Measurements from ENCODE around the gene TXN2. TPM values are rescaled to one million over a fixed set of nuclear protein-coding genes. Genes with fewer than 3 reads are reported as not detected.
A peak's percentile ranks its signal among the peaks of the same experiment; 100 is the strongest.

The TXN2 gene
- total RNA-seq (2021; ENCODE audit: unreplicated experiment), result 87.0 TPM
- polyA plus RNA-seq (2012), result 104 and 117 TPM in 2 replicates
- percentile 70 among the genes with signal in this experiment for Bru-seq, nascent RNA
- BruChase-seq, experiment 1, labeled RNA remaining after a 6-hour chase, result percentile 81 among the genes with signal in this experiment
- percentile 71 among the genes with signal in this experiment for BruChase-seq, experiment 2, labeled RNA remaining after a 2-hour chase
- long read RNA-seq, transcript TXN2-201 (4 exons, 1,736 nt), result major isoform, 128 of 209 reads
- long read RNA-seq, transcript TXN2-204 (4 exons, 1,280 nt), result minor isoform, 6 of 209 reads
- long read RNA-seq, partial matches to known transcripts, result 53 of 209 reads
- long read RNA-seq, other reads (novel, unspliced or antisense), result 19 of 209 reads

GRCh38 chr22:36481393-36482168 lies at the start of gene TXN2:
Gene TXN2, minus strand, starts transcription at chr22:36481640. Its CDS starts 803 bp downstream, at chr22:36480837.
- no TSS peak for BruUV-seq (replicated peaks)
- peak within 1 kb of the TSS; percentile 84 to 99 for H3K4me3 ChIP-seq (replicated peaks in 1 of 2; ENCODE audit: low read depth in 1 of 2, low read length in 2 of 2)
- intact Hi-C loops (cut with micrococcal nuclease), result loop anchor here (1.0 kb wide), 1 partner anchor 242 kb away; the partner anchor contains the start of gene APOL2
- peak within 1 kb of the TSS; percentile 99 for H3K27ac ChIP-seq (ENCODE audit: low read depth, low read length)
- CTCF ChIA-PET, result interaction anchor here (0.6 to 1.4 kb wide), 5 partner anchors 10 to 244 kb away, joined by 3 to 6 read pairs (median 4); no protein-coding TSS in a partner anchor
- peaks cover 6 to 13% of the 10 kb centered on the region in 2 experiments for H3K4me1 ChIP-seq (ENCODE audit: control insufficient read depth in 1 of 2, insufficient read depth in 2 of 2, low read length in 2 of 2)
- POLR2A ChIA-PET, result interaction anchor here (0.6 to 2.0 kb wide), 17 partner anchors 11 to 851 kb away, joined by 3 to 9 read pairs (median 3); partner anchors contain the start of genes FOXRED2, IFT27 and MYH9
- H4K20me1 ChIP-seq (ENCODE audit: insufficient read depth), result no peaks in the 10 kb centered on the region
- no peaks in the 10 kb centered on the region for H3K9me2 ChIP-seq (ENCODE audit: insufficient read depth)
- no peaks in the 10 kb centered on the region for H3K27me3 ChIP-seq (ENCODE audit: insufficient read depth, low read length)
- peak within 1 kb of the TSS; percentile 93 for H3K9ac ChIP-seq (ENCODE audit: low read length)
- peaks cover 8 to 15% of the 10 kb centered on the region in 2 experiments; a peak in 3 of 4 replicates for H3K36me3 ChIP-seq (ENCODE audit: control insufficient read depth in 1 of 2, insufficient read depth in 2 of 2, low read length in 2 of 2)
- H3K79me2 ChIP-seq (ENCODE audit: insufficient read depth, low read length), result peaks cover 21% of the 10 kb centered on the region
- no peaks in the 10 kb centered on the region; a peak in 1 of 4 replicates for H3K9me3 ChIP-seq (ENCODE audit: control insufficient read depth in 1 of 2, insufficient read depth in 1 of 2, low read depth in 1 of 2, low read length in 2 of 2)
- H2AFZ ChIP-seq (ENCODE audit: low read depth, low read length, poor library complexity, severe bottlenecking), result no peak within 1 kb of the TSS
- RAD21 ChIA-PET (ENCODE audit: low non-redundant PET in 1 of 2, low total read pairs in 2 of 2, uncharacterized antibody in 2 of 2, unreplicated experiment in 2 of 2), result interaction anchor here in 1 of 2 experiments (0.7 kb wide), 1 partner anchor 488 kb away, joined by 10 read pairs; no protein-coding TSS in a partner anchor
- H3K4me2 ChIP-seq (ENCODE audit: low read length), result peak within 1 kb of the TSS; percentile 96
- peak; percentile 89 for DNase-seq (ENCODE audit: low read depth, low spot score)
- peak; percentile 93 for ATAC-seq
- TF ChIP-seq RAD21 (IDR thresholded peaks at IDR 0.05; ENCODE audit: low read depth) (no peak), SRF (IDR thresholded peaks at IDR 0.05; ENCODE audit: low read depth) (peak; percentile 11; the same call in 1 of the 2 replicates), YY1 (IDR thresholded peaks at IDR 0.05; ENCODE audit: extremely low read depth, insufficient replicate concordance, low read depth, low read length) (no peak), ELF1 (IDR thresholded peaks at IDR 0.05; ENCODE audit: borderline replicate concordance, low read depth) (peak; percentile 70; the same call in 1 of the 2 replicates), CTCF (IDR thresholded peaks at IDR 0.05 in 2 of 3, conservative IDR thresholded peaks at IDR 0.05 in 1 of 3; ENCODE audit: borderline replicate concordance in 1 of 3, insufficient read depth in 1 of 3, low read depth in 2 of 3, low read length in 2 of 3) (no peak), SP1 (IDR thresholded peaks at IDR 0.05; ENCODE audit: low read depth) (peak; percentile 55), SIN3A (IDR thresholded peaks at IDR 0.05; ENCODE audit: low read depth) (peak; percentile 81), TCF7L2 (IDR thresholded peaks at IDR 0.05; ENCODE audit: borderline replicate concordance, extremely low read depth, insufficient read depth, insufficient read length) (no peak), EZH2 (IDR thresholded peaks at IDR 0.05) (no peak), FOSL1 (IDR thresholded peaks at IDR 0.05; ENCODE audit: low read depth) (no peak), POLR2AphosphoS5 (IDR thresholded peaks at IDR 0.05; ENCODE audit: low read depth, low read length) (peak; percentile 89), CBX3 (IDR thresholded peaks at IDR 0.05; ENCODE audit: low read depth) (no peak), EGR1 (IDR thresholded peaks at IDR 0.05; ENCODE audit: low read depth) (peak; percentile 54; the same call in 1 of the 2 replicates), POLR2A (IDR thresholded peaks at IDR 0.05; ENCODE audit: borderline replicate concordance, extremely low read depth, insufficient read depth, insufficient read length) (peak; percentile 58), ZNF274 (IDR thresholded peaks at IDR 0.05; ENCODE audit: low read depth, low read length) (no peak), JUND (IDR thresholded peaks at IDR 0.05) (no peak), ZFX (IDR thresholded peaks at IDR 0.05) (no peak), EZH2phosphoT487 (IDR thresholded peaks at IDR 0.05; ENCODE audit: borderline replicate concordance) (no peak), REST (IDR thresholded peaks at IDR 0.05; ENCODE audit: low read depth) (no peak), MAX (IDR thresholded peaks at IDR 0.05) (peak; percentile 39; the same call in 1 of the 2 replicates)
